ENCODE data around the gene IDH2.

IDH2 gene

GRCh38 chr15:90075420-90076289, 26.6 kb downstream of the IDH2 start:
- TF ChIP-seq FOXP2 (optimal IDR thresholded peaks at IDR 0.05; ENCODE audit: borderline replicate concordance, extremely low read depth, extremely low read length, insufficient read depth) (no peak), TAF1 (IDR thresholded peaks at IDR 0.05; ENCODE audit: borderline replicate concordance, insufficient read depth, low read length) (no peak), SIN3A (IDR thresholded peaks at IDR 0.05; ENCODE audit: borderline replicate concordance, insufficient read depth, low read length) (no peak), POLR2AphosphoS5 (IDR thresholded peaks at IDR 0.05; ENCODE audit: low read depth, low read length) (no peak)
- TF ChIP-seq, protein P1, sequence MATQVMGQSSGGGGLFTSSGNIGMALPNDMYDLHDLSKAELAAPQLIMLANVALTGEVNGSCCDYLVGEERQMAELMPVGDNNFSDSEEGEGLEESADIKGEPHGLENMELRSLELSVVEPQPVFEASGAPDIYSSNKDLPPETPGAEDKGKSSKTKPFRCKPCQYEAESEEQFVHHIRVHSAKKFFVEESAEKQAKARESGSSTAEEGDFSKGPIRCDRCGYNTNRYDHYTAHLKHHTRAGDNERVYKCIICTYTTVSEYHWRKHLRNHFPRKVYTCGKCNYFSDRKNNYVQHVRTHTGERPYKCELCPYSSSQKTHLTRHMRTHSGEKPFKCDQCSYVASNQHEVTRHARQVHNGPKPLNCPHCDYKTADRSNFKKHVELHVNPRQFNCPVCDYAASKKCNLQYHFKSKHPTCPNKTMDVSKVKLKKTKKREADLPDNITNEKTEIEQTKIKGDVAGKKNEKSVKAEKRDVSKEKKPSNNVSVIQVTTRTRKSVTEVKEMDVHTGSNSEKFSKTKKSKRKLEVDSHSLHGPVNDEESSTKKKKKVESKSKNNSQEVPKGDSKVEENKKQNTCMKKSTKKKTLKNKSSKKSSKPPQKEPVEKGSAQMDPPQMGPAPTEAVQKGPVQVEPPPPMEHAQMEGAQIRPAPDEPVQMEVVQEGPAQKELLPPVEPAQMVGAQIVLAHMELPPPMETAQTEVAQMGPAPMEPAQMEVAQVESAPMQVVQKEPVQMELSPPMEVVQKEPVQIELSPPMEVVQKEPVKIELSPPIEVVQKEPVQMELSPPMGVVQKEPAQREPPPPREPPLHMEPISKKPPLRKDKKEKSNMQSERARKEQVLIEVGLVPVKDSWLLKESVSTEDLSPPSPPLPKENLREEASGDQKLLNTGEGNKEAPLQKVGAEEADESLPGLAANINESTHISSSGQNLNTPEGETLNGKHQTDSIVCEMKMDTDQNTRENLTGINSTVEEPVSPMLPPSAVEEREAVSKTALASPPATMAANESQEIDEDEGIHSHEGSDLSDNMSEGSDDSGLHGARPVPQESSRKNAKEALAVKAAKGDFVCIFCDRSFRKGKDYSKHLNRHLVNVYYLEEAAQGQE (IDR thresholded peaks at IDR 0.05; ENCODE audit: insufficient read depth in 1 of 2, low read depth in 2 of 2, low read length in 2 of 2): no peak

GRCh38 chr15:90074916-90075315, 27.4 kb downstream of the IDH2 start:
- no peak for TF ChIP-seq FOXP2 (optimal IDR thresholded peaks at IDR 0.05; ENCODE audit: borderline replicate concordance, extremely low read depth, extremely low read length, insufficient read depth)
- no peak for TF ChIP-seq TAF1 (IDR thresholded peaks at IDR 0.05; ENCODE audit: borderline replicate concordance, insufficient read depth, low read length)
- TF ChIP-seq SIN3A (IDR thresholded peaks at IDR 0.05; ENCODE audit: borderline replicate concordance, insufficient read depth, low read length): no peak
- TF ChIP-seq POLR2AphosphoS5 (IDR thresholded peaks at IDR 0.05; ENCODE audit: low read depth, low read length): no peak
- TF ChIP-seq, protein P1 (IDR thresholded peaks at IDR 0.05; ENCODE audit: insufficient read depth in 1 of 2, low read depth in 2 of 2, low read length in 2 of 2): no peak

- TF ChIP-seq FOXP2 (optimal IDR thresholded peaks at IDR 0.05; ENCODE audit: borderline replicate concordance, extremely low read depth, extremely low read length, insufficient read depth): no peak
- TF ChIP-seq, protein P1 (IDR thresholded peaks at IDR 0.05; ENCODE audit: insufficient read depth in 1 of 2, low read depth in 2 of 2, low read length in 2 of 2): no peak
- TF ChIP-seq SIN3A (IDR thresholded peaks at IDR 0.05; ENCODE audit: borderline replicate concordance, insufficient read depth, low read length): no peak
- TF ChIP-seq POLR2AphosphoS5 (IDR thresholded peaks at IDR 0.05; ENCODE audit: low read depth, low read length): no peak
- no peak for TF ChIP-seq TAF1 (IDR thresholded peaks at IDR 0.05; ENCODE audit: borderline replicate concordance, insufficient read depth, low read length)
Measured at GRCh38 chr15:90074023-90074422, 28.2 kb downstream of the IDH2 start.

- TF ChIP-seq, protein P1 (IDR thresholded peaks at IDR 0.05; ENCODE audit: insufficient read depth in 1 of 2, low read depth in 2 of 2, low read length in 2 of 2): no peak
- TF ChIP-seq POLR2AphosphoS5 (IDR thresholded peaks at IDR 0.05; ENCODE audit: low read depth, low read length) (no peak), TAF1 (IDR thresholded peaks at IDR 0.05; ENCODE audit: borderline replicate concordance, insufficient read depth, low read length) (no peak), SIN3A (IDR thresholded peaks at IDR 0.05; ENCODE audit: borderline replicate concordance, insufficient read depth, low read length) (no peak), FOXP2 (optimal IDR thresholded peaks at IDR 0.05; ENCODE audit: borderline replicate concordance, extremely low read depth, extremely low read length, insufficient read depth) (no peak)
Measured at GRCh38 chr15:90072978-90073640, 29.2 kb downstream of the IDH2 start.

Measured in PFSK-1 (cell line).